Measurements from ENCODE around the gene PPHLN1.

DNA sequence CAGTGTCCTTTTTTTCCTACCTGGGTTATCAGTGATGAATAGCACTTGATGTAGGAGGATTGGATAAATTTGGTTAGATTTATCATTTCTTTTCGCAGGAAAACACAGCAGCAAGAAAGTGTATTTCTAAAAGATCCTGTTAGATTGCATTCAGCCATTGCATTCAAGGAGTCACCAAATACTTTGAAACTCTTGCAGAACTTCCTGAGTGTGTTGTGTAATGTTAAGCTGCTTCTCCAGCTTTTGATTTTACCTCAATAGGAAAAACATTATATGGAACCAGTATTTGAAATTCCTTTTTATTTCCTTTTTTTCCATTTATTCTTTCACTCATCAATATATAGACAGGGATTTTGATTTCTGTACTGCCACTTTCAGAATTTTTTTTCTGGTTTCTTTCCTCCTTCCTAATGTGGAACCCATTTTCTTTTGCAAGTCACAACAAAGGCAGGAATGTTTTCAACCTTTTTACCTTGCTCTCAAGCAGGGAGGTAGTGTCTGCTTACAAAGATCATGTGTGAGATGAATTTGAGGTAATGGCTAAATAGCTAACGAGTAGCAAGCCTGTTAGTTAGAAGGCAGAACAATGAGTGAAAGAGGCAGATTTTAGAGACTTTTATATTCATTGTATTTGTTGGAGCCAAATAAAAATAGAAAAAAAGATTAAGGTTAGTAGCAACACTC is 56.2 kb downstream of the PPHLN1 start:
- TF ChIP-seq, protein P1, sequence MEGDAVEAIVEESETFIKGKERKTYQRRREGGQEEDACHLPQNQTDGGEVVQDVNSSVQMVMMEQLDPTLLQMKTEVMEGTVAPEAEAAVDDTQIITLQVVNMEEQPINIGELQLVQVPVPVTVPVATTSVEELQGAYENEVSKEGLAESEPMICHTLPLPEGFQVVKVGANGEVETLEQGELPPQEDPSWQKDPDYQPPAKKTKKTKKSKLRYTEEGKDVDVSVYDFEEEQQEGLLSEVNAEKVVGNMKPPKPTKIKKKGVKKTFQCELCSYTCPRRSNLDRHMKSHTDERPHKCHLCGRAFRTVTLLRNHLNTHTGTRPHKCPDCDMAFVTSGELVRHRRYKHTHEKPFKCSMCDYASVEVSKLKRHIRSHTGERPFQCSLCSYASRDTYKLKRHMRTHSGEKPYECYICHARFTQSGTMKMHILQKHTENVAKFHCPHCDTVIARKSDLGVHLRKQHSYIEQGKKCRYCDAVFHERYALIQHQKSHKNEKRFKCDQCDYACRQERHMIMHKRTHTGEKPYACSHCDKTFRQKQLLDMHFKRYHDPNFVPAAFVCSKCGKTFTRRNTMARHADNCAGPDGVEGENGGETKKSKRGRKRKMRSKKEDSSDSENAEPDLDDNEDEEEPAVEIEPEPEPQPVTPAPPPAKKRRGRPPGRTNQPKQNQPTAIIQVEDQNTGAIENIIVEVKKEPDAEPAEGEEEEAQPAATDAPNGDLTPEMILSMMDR (IDR thresholded peaks at IDR 0.05; ENCODE audit: insufficient read depth, low read depth, low read length), result no peak
- no peak for TF ChIP-seq EZH2 (IDR thresholded peaks at IDR 0.05; ENCODE audit: insufficient read depth, low read length)
